Mesenteric fat pad (tissue), 1 donor: ENCODE results near the gene SORBS2. TPM values are rescaled to one million over a fixed set of nuclear protein-coding genes. Genes with fewer than 3 reads are reported as not detected.

Experiments
- DNase-seq: peaks from one replicate; pipeline ENCODE4 v3.0.0-alpha.2; 2020; ENCODE audit warnings: low spot score
- total RNA-seq: library from RNA; stranded (reverse); fragmentation: NEBNext Ultra II Directional; extraction: Animal tissue kit (Norgen Biotek cat#: 25700); gene quantifications from one replicate; pipeline ENCODE4 v1.2.1, GENCODE V29; 2021
- donor health status: DM: yes; HTN: yes; CAD: no.

SORBS2 gene
- total RNA-seq, 1 donor from 2014 or later: 17.5 TPM

- no peak for DNase-seq
Measured at GRCh38 chr4:185740471-185740873, 71.5 kb downstream of the SORBS2 start.

- no peak for DNase-seq
Measured at GRCh38 chr4:185738820-185739219, 73.2 kb downstream of the SORBS2 start.

DNA sequence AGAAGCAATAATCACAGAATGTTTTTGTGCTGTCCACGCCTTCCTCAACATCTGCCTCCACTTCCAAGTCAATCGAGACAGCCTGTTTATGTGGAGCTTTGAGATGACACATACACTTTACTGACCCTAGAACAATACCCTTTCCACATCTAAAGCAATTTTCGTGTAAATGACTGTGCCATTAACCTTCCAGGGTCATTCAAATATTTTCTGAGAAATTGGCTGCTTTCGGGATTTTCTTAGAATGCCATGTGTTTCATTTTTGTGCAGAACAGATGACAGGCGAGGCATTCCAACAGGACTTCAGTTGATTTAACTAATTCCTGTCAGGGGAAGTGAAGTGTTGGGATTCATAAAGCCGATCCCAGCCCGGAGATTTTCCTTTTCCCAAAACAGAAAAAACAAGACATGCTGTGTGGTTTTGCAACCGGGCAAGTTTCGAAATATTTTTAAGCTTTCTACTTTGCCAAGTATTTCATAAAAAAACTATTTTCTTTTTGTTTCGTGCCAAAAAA lies 73.9 kb downstream of the SORBS2 start:
- no peak for DNase-seq

DNA sequence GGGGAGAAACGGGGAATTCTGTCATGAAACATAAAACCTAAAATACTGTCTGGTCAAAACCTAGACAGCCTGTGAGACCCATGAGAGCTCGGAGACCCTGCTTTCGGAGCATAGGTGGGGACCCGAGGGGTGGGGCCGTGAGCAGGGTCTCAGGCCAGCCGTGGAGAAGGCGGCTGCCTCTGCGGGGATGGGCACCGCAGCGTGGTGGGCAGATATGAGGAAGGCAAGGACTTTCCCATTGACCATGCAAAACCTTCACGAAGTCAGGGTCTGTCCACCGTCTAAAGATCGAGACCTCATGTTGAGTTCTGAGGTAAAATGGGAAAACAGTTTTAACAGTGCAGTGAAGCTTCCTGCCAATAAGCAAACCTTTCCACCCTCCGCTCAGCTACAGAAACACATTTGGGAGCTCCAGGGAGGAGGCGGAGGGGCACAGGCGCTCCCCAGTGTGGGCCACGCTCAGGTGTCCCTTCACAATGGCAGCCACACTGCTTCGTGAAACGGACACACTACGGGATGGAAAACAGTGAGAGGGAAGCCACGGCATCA lies 74.4 kb downstream of the SORBS2 start:
- DNase-seq: no peak

- no peak for DNase-seq
Measured at GRCh38 chr4:185736882-185737281, 75.1 kb downstream of the SORBS2 start.

DNA sequence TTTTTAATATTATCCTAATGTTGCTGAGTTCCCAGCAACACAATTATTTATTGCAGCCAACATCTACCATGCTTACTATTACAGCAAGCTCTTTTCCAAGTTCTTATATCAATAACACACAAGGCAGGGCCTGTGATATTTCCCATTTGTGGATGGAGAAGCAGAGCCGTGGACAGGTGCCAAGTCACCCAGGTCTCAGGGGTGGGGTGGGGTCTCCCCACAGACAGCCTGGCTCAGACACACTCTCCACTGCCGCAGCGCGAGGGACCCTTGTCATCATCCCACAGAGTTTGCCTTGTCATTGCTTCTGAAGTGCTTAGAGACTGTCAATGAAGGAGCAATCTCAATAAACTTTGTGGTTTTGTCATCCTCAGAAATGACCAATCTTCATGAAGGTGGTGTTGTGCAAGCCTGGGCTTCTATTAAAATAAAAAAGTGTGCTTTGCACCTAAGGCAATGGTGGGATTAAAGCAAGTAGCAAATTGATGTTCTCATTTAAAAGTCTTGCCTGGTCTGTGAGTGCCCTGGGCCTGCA lies 76.1 kb downstream of the SORBS2 start:
- no peak for DNase-seq

DNA sequence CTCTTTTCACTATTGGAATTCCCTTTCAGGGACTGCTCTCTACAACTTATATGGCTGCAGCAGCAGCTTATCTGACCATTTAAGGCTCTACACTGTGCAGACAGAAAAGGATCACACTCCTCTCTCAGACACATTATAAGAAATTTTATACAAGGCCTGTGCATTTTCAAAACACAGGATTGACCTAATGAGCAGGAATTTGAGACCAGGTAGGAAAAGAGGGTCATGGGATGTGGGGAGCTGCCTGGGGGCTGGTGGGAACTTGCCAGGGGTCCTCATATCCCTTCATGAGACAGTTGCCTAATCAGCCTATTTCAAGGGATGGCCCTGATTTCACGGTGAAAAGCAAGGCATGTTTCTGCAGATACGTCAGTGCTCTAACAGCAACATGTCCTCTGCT lies 77.1 kb downstream of the SORBS2 start:
- no peak for DNase-seq

DNA sequence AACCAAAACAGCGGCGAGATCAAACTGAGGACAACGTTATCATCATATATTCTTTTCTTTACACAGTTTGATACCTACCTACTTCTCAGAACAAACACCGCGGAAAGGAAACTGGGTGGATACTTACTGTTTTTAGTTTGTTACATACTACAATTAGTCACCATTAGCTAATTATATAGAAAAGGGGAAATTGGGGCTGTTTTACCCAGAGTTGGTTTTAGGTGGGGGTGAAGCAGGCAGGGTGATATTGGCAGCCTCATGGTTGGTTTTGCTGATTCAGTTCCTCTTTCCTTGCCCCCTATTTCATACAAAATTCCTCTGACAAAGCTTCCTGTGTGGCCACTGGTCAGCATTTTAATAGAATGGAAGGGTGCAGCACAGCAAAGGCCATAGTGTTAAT lies 77.8 kb downstream of the SORBS2 start:
- DNase-seq: no peak

DNA sequence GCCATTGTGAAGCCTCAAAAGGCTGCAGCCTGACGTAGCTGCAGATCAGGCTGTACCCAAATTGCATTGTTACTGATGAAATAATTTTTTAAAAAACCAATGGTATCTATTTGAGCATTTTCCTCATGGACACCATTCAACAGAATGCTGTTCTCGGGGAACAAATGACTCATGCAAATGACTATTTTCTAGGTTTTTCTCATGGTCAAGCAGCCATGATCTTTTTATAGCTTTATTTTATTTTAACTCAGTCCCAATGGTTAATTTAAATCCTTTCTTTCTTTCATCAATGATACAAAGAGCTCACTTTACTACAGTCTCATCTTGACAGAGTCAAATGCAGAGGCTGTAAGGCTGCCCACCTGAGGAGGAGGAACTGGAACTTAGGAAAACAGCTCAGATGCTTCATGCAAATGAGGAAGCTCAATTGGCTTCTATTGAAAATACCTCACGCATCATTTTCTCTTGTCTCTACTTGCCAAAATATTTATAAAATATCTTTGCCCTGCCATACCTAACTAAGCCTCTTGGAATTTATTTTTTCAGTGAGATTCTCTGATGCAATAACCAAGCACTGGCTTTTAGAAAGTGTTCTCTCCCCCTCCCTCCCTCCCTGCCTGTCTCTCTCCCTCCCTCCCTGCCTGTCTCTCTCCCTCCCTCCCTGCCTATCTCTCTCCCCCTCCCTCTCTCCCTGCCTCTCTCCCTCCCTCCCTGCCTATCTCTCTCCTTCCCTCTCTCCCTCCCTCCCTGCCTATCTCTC lies 81.0 kb downstream of the SORBS2 start:
- no peak for DNase-seq

- no peak for DNase-seq
Measured at GRCh38 chr4:185730387-185730786, 81.6 kb downstream of the SORBS2 start.

DNA sequence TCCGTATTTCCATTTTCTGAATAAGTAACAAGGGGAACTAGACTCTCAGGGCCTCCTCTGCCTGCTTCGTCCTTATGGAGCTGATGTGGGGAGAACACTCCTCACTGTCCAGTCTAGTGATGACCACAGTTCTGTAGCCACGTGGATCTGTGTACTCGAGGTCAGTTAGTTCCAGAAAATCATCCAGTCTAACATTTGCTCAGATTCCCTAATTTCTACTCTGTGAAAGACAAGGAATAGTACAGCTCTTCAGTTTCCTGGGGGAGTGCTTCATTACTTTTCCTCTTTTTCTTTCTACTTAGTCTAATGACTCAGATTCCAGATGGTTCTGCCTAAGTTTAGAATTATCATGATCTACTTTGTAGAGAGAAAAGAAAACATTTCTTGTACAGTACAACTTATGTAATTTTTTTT lies 82.6 kb downstream of the SORBS2 start:
- no peak for DNase-seq

DNA sequence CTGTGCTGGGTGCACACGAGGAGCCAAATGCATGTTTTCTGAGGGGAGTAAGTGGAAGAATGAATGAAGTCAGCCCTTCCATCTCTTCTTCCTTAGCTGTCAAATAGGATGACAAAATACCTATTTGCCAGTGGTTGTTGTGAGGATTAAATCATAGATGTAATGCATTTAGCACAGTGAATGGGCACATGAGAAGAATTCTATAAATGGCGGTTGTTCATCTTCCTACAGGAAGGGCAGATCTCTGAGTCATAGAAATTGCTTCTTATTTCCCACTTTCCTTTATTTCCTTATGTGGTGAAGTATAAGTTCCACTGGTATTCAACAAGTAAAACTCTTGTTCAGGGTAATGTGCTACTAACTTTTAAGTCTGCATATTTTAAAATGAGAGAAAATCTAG lies 83.1 kb downstream of the SORBS2 start:
- DNase-seq: no peak

GRCh38 chr4:185726931-185727330 lies 85.1 kb downstream of the SORBS2 start:
- DNase-seq: no peak

GRCh38 chr4:185723631-185724260 lies 88.2 kb downstream of the SORBS2 start:
- no peak for DNase-seq

DNA sequence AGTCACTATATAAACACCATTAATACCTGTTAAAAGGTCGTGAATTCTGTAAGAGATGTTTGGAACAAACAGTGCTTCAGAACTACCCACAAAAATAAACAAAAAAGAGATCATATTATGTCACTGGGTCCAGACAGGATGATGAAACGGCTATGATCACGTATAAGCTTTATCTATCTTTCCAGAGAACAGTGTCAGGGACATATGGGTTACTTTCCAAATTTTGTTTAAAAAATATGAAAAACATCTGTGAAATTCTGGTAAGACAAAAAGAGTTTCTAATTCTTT lies 90.0 kb downstream of the SORBS2 start:
- DNase-seq: no peak

- DNase-seq: no peak
Measured at GRCh38 chr4:185721190-185722028, 90.6 kb downstream of the SORBS2 start.

GRCh38 chr4:185719500-185719858 lies 92.5 kb downstream of the SORBS2 start:
- no peak for DNase-seq

DNA sequence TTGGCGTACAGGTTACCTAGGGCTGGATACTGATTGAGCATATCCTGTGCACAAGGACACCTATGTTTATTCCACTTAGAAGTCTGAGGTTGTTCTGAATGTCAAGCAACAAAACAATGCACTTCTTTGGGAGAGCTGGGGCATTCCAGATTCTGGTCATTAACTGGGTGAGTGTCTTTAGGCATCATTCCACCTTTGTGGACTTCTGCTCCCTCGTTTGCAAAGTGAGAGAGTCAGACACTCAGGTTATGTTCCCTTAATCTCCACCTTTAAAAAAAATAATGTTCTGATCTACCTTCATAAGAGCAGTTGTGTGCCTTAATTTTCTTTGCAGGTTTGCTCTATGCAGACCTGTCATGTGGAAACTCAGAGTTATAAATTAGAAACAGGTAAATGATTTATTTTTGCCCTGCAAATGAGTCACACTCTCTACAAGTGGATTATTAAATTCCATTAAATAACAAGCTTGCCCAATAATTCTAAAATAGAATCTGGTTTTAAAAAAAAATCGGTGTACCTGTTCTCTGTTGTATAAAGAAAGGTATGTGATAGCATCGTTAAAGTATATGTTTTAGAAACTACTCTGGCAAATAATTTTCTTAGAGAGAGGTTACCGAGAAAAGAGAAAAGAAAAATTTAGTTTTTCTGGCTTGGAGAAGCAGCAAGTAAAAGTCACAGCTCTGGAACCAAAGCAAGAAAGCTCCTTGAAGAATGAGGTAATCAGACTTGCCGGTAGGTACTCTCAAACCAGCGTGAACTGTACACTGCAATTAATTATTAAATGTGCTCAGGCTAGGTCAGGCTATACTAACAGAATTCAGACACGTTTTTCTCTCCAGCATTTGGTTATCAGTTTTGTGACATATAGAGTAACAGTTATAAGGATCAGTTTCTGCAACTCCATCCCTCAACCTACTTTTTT lies 93.2 kb downstream of the SORBS2 start:
- no peak for DNase-seq

DNA sequence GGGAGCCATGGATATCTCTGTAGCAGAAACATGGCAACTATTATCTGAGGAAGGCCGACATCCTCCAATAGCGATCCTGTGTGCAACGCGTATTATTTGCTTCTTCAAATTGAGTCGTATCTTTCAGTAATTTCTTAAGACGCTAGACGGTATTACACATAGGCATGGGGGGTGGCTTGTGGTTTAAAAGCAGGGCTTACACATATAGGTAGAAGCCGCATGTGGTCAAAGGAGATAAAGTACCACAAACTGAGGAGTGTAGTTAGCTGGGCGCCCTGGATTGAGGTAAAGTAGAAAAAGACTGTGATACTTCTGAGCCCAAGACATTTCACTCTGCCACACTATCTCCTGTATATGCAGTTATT lies 94.6 kb downstream of the SORBS2 start:
- DNase-seq: no peak

DNA sequence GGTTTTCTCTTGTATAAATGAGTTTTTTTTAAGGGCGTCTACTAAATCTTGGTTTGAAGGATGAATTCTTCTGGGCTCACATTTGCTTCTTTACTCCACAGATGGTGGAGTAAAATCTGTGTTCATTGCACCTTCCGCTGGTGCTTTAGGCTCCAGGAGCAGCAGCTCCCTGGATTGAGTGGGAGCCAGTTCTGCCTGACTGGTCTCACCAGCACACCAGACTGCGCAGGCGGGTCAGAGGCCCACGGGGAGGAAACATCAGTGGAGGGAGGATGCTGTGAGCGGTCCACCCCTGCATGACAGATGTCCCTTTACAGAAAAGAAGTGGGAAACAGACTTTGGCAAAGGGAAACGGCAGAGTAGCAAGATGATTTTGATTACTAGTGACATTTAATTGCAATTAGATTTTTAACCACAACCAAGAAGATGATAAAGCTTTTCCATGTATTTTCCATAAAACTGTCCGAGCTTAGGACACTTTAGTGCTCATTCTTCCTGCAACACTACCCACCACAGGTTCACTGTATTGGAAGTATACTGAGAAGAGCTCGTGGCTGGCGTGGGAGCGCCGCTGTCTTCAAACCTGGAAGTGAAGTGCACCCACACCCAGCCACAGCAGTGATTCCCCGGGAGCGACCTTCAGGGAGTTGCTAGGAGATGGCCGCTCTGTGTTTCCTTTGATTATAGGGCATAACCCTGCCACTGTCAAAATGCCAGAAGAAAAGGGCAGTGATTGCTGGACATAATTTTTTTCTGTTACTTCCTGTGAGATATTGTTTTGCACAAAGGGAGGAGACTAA lies 95.2 kb downstream of the SORBS2 start:
- DNase-seq: no peak
